ENCODE results near the gene JMJD6.

DNA sequence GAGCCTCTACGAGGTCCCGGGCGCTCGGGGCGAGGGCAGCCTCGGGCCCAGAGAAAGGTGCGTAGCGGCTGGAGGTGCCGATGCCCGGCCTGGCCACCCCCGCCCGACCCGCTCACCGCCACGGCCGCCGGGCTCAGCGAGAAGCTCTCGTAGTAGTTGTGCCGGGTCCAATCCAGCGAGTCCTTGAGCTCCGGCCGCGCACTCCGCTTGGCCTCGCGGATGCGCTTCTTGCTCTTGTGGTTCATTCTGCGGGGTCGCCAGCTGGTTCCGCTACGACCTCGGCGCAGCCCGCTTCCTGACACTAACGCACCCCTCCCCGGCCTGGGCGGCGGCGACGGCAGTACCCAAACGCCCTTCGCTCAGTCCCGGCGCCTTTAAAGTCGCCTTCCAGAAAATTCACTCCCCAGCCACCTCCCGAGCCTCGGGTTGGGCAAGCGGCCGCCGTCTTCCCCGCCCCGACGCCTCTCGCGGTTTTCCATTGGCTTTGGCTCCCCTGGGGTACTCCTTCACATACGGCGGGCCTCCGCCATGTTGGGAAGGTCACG is at the start of gene JMJD6:
- TF ChIP-seq, protein P1, sequence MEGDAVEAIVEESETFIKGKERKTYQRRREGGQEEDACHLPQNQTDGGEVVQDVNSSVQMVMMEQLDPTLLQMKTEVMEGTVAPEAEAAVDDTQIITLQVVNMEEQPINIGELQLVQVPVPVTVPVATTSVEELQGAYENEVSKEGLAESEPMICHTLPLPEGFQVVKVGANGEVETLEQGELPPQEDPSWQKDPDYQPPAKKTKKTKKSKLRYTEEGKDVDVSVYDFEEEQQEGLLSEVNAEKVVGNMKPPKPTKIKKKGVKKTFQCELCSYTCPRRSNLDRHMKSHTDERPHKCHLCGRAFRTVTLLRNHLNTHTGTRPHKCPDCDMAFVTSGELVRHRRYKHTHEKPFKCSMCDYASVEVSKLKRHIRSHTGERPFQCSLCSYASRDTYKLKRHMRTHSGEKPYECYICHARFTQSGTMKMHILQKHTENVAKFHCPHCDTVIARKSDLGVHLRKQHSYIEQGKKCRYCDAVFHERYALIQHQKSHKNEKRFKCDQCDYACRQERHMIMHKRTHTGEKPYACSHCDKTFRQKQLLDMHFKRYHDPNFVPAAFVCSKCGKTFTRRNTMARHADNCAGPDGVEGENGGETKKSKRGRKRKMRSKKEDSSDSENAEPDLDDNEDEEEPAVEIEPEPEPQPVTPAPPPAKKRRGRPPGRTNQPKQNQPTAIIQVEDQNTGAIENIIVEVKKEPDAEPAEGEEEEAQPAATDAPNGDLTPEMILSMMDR (IDR thresholded peaks at IDR 0.05 in 8 of 11, conservative IDR thresholded peaks at IDR 0.05 in 3 of 11): no peak
- TF ChIP-seq POLR2A (IDR thresholded peaks at IDR 0.05): peak in 2 of 3 donors; percentile 73 to 82
